T-helper 22 cell (primary cell): ENCODE measurements around the gene ZNF699.
"Not testable (repeated sequence)": the region's sequence is repeated elsewhere in the genome, so short reads cannot be mapped to it uniquely, and the experiment has no call there.

Experiments
- DNase-seq: peaks from one replicate; pipeline ENCODE4 v3.0.0-alpha.2; 2020; ENCODE audit warnings: low read depth

ZNF699 gene

GRCh38 chr19:9309139-9309973, at the start of gene ZNF699:
ZNF699 (minus strand) TSS chr19:9309838; CDS start chr19:9305119, 4,719 bp downstream.
- DNase-seq = peak; percentile 97

- DNase-seq = no peak
These were observed 45.0 kb upstream of the ZNF699 start for GRCh38 chr19:9354651-9355050.

- DNase-seq = no peak
These were observed 43.4 kb upstream of the ZNF699 start for GRCh38 chr19:9353011-9353410.

- no peak for DNase-seq
These were observed 42.9 kb upstream of the ZNF699 start for GRCh38 chr19:9352505-9352904.

GRCh38 chr19:9348671-9349070, 39.0 kb upstream of the ZNF699 start:
- no peak for DNase-seq

- no peak for DNase-seq
These were observed 38.6 kb upstream of the ZNF699 start for GRCh38 chr19:9348253-9348652.

- DNase-seq = no peak
These were observed 35.4 kb upstream of the ZNF699 start for GRCh38 chr19:9345005-9345404.

GRCh38 chr19:9342610-9343304, 33.1 kb upstream of the ZNF699 start:
- no peak for DNase-seq

GRCh38 chr19:9329999-9330398, 20.4 kb upstream of the ZNF699 start:
- DNase-seq = no peak

- DNase-seq = no peak
These were observed 14.9 kb upstream of the ZNF699 start for GRCh38 chr19:9324584-9324962.

GRCh38 chr19:9323919-9324583, 14.4 kb upstream of the ZNF699 start, which contains the start of gene ZNF559:
ZNF559 (plus strand) TSS chr19:9324179; CDS start chr19:9338550, 14,371 bp downstream.
- peak; percentile 88 for DNase-seq

GRCh38 chr19:9323557-9323918, 13.9 kb upstream of the ZNF699 start:
- DNase-seq = no peak

- not testable (repeated sequence) for DNase-seq
These were observed 12.6 kb upstream of the ZNF699 start for GRCh38 chr19:9322201-9322600.

- DNase-seq = not testable (repeated sequence)
These were observed 12.1 kb upstream of the ZNF699 start for GRCh38 chr19:9321756-9322155.

- no peak for DNase-seq
These were observed 11.7 kb upstream of the ZNF699 start for GRCh38 chr19:9321338-9321737.

GRCh38 chr19:9313756-9314155, 4.1 kb upstream of the ZNF699 start:
- DNase-seq = no peak

- DNase-seq = no peak
These were observed 372 bp upstream of the ZNF699 start for GRCh38 chr19:9309974-9310446.

GRCh38 chr19:9308091-9308770, 1.4 kb downstream of the ZNF699 start:
- no peak for DNase-seq

- DNase-seq = no peak
These were observed 3.2 kb downstream of the ZNF699 start for GRCh38 chr19:9306443-9306842.

- DNase-seq = no peak
These were observed 13.3 kb downstream of the ZNF699 start for GRCh38 chr19:9296336-9296735.

- DNase-seq = no peak
These were observed 14.2 kb downstream of the ZNF699 start for GRCh38 chr19:9295411-9295849.
